ENCODE data around the gene SLC39A8. TPM values are rescaled to one million over a fixed set of nuclear protein-coding genes. Genes with fewer than 3 reads are reported as not detected.

SLC39A8 gene
- total RNA-seq, 4 donors from 2014 or later = 9.4 to 38.6 (median 14.4) TPM

GRCh38 chr4:102308032-102308799 is 37.1 kb downstream of the SLC39A8 start:
- no peaks in the 10 kb centered on the region for H3K4me1 ChIP-seq
- H3K9me3 ChIP-seq = no peaks in the 10 kb centered on the region
- no peaks in the 10 kb centered on the region for H3K36me3 ChIP-seq
- no peak for DNase-seq
- no peaks in the 10 kb centered on the region for H3K27me3 ChIP-seq
- H3K27ac ChIP-seq = no peak overlapping the region
- intact Hi-C loops (cut with DNase I; ENCODE audit: low total_unique reads) = no loop called here
- H3K4me3 ChIP-seq = no peak overlapping the region
- no peak for TF ChIP-seq POLR2A (IDR thresholded peaks at IDR 0.05)
- no peak for TF ChIP-seq CTCF (IDR thresholded peaks at IDR 0.05)

- Histone ChIP-seq H3K4me3 (no peak overlapping the region), H3K9me3 (no peaks in the 10 kb centered on the region), H3K4me1 (no peaks in the 10 kb centered on the region), H3K27me3 (no peaks in the 10 kb centered on the region), H3K27ac (no peak overlapping the region), H3K36me3 (no peaks in the 10 kb centered on the region)
- TF ChIP-seq CTCF (IDR thresholded peaks at IDR 0.05) (no peak), POLR2A (IDR thresholded peaks at IDR 0.05) (no peak)
- DNase-seq = no peak
- intact Hi-C loops (cut with DNase I; ENCODE audit: low total_unique reads) = no loop called here
These were observed 39.6 kb downstream of the SLC39A8 start for GRCh38 chr4:102305666-102306065.

GRCh38 chr4:102302762-102303161 is 42.5 kb downstream of the SLC39A8 start:
- H3K27ac ChIP-seq = no peak overlapping the region
- no peaks in the 10 kb centered on the region for H3K9me3 ChIP-seq
- no peak overlapping the region for H3K4me3 ChIP-seq
- TF ChIP-seq POLR2A (IDR thresholded peaks at IDR 0.05) = no peak
- no peak for TF ChIP-seq CTCF (IDR thresholded peaks at IDR 0.05)
- DNase-seq = no peak
- H3K27me3 ChIP-seq = no peaks in the 10 kb centered on the region
- intact Hi-C loops (cut with DNase I; ENCODE audit: low total_unique reads) = no loop called here
- H3K4me1 ChIP-seq = no peaks in the 10 kb centered on the region
- H3K36me3 ChIP-seq = no peaks in the 10 kb centered on the region

- DNase-seq = no peak
- intact Hi-C loops (cut with DNase I; ENCODE audit: low total_unique reads) = no loop called here
These were observed 44.1 kb downstream of the SLC39A8 start for GRCh38 chr4:102301167-102301566.

More at GRCh38 chr4:102301167-102301566, 44.1 kb downstream of the SLC39A8 start:
- H3K4me3 ChIP-seq = no peak overlapping the region
- no peak overlapping the region for H3K27ac ChIP-seq
- no peaks in the 10 kb centered on the region for H3K36me3 ChIP-seq
- H3K9me3 ChIP-seq = no peaks in the 10 kb centered on the region
- TF ChIP-seq POLR2A (IDR thresholded peaks at IDR 0.05) (no peak), CTCF (IDR thresholded peaks at IDR 0.05) (no peak)
- H3K27me3 ChIP-seq = no peaks in the 10 kb centered on the region
- no peaks in the 10 kb centered on the region for H3K4me1 ChIP-seq

Data from uterus (tissue), 4 donors.